IPS DF 19.7 (cell line): Measurements from ENCODE around the gene UCMA.
"Not testable (repeated sequence)": the region's sequence is repeated elsewhere in the genome, so short reads cannot be mapped to it uniquely, and the experiment has no call there.

Experiments used
- DNase-seq: peaks from one replicate; pipeline ENCODE4 v3.0.0-alpha.2; 2013; ENCODE audit warnings: low read depth, low spot score

Gene UCMA

DNA sequence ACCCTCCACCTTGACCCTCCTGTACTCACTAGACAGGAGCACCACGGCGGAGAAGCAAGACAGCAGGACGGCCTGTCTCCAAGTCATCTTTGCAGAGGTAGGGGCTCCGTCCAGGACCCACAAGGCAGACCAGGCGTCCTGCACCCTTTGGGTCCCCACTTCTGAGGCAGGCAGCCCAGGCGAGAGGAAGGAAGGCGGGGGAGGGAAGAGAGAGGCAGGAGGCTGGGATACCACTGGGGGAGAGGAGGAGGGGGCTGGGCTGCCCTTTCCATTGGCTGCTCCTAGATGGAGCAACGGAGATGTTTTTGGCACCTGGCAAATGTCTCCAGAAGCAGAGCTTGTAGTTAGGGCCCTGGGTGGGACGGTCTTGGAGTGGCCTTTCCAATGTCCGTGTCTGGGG lies at the start of gene UCMA:
TSS of gene UCMA (minus strand) at position 203 of the 400 bp plus-strand sequence. CDS start at position 87, 116 bp downstream.
- DNase-seq, result no peak

- DNase-seq, result not testable (repeated sequence)
These were observed 48.2 kb upstream of the UCMA start for GRCh38 chr10:13282348-13282747.

DNA sequence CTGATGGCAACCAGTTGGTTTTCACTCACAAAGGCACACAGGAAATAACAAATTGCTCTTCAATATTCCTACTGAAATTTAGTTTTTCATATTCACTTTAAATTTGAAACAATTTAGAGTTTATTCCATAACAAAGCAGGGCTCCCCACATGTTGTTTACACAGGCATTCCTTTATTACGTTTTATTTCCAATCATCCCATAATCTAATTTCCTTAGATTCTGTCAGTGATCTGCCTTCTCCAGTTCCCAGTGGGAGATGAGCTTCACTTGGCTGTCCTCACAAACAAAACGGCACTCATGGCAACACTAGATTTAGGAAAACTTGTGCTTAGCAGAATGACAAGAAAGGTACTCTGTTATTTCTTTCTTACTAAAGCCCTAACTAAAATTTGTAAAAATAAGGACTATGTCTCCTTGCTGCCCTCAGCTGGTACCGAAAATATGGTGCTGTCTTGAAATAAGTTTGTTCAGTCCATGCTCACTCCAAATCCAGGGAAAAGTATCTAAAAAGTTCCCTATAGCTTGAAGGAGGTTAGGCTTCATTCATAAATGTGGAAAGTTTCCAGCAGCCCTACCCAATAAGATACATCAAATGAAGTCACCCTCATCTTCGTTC lies 42.7 kb upstream of the UCMA start:
- DNase-seq, result no peak

- not testable (repeated sequence) for DNase-seq
These were observed 42.0 kb upstream of the UCMA start for GRCh38 chr10:13276146-13276545.

DNA sequence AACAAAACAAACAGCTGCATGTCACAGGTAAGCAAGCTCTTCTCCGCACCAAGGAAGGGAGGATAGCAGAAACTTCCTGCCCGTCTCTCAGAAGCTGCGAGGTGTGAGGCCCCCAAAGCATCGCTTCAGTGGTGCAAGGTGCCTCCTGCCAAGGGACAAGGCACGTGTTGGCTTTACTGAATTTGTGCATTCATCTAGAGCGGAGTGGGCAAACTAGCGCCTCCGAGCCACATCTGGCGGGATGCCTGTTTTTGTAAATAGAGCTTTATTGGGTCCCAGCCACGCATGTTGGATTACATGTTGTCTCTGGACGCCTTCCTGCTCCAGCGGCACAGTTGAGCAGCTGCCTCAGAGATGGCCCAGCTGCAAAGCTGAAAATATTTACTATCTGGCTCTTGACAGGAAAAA lies 38.0 kb upstream of the UCMA start:
- DNase-seq, result no peak

DNA sequence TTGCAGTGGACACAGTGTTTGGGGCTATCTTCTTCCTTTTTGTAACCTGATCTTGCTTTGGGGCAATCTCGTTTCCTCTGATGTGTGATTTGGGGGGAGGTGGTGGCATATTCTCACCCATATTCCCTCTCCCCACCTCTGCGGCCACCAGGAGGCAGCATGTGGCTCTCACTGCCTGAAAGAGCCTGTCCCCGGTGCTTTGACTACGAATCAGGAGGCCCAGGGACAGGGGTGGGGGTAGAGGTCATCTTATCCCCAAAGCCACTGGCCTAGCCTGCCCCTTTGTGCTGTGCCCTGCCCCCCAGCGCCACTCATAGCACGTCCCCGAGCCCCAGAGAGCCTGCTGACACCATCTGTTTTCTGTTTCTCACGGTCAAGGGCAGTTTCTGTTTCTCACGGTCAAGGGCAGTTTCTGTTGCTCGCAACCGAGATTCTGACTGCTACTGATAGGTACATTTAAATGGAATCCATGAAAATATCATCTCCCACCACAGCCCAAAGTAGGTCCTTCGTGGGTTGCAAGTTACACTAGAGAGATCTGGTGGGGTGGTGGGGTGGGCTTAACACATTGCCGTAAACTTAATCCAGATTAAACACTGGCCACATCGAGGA lies 37.5 kb upstream of the UCMA start:
- DNase-seq, result peak; percentile 60

DNA sequence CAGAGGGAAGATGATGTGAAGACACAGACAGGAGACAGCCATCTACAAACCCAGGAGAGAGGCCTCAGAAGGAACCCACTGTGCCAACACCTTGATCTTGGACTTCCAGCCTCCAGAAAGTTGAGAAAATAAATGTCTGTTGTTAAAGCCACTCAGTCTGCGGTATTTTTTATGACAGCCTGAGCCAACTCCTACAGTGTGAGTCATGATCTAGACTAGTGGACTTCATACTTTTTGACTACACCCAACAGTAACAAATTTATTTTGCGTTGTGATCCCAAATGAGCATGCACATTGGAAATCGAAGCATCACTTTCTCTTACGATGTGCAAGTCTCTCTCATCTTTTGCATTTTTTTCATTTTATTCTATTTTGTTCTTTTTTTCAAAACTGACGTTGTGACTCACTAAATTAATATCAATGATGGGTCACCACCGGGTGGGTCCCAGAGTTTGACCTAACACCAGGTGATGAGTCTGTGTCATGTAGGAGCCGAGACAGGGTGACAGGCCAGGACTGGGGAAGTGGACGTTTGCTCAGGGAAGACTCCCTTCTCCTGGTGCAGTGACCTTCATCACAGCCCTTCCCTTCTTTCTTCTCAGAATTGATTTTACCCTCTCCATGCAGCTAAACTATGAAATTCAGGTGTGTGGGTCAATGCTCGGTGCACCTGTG lies 36.8 kb upstream of the UCMA start:
- no peak for DNase-seq

DNA sequence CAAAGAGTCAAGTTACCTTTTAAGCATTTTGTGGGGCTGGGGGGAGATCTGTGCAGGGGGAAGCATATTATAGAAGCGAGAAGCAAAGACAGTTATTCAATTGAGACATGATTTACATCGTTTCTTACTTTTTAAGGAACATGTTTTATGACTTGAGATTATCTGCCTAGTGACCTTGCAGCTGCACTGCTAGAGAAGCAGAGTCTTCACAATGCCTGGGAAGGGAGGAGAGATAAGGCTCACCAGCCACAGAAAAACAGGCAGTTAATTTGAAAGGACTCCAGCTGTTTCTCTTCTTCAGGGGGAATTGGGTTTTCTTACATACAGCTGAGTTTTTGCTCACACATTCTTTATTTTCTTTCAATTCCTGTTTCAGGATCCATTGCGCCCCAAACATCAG lies 34.7 kb upstream of the UCMA start:
- DNase-seq, result no peak

- no peak for DNase-seq
These were observed 34.1 kb upstream of the UCMA start for GRCh38 chr10:13268310-13268709.

- no peak for DNase-seq
These were observed 29.4 kb upstream of the UCMA start for GRCh38 chr10:13263591-13263990.

- DNase-seq, result no peak
These were observed 28.3 kb upstream of the UCMA start for GRCh38 chr10:13262433-13262832.

GRCh38 chr10:13257621-13258140 lies 23.5 kb upstream of the UCMA start:
- DNase-seq, result no peak

GRCh38 chr10:13256627-13257026 lies 22.5 kb upstream of the UCMA start:
- no peak for DNase-seq

- no peak for DNase-seq
These were observed 19.6 kb upstream of the UCMA start for GRCh38 chr10:13253726-13254125.

DNA sequence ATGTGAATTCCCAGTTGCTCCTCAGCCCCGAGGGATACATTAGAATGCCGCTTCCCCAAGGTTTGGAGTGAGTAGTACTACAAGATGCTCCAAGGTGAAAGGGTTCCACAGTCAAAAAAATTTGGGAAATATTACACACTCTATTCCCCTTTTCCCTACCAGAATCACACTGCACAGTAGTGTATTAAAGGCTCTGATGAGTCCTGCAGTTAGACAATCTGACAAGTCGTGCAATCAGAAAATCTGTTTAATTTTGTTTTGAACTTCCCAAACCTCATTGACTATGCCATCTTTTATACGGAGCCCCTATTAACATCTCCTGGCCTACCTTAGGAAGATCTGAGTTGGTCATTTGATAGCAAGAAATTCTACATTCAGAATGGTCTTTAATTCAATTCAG lies 13.6 kb upstream of the UCMA start:
- no peak for DNase-seq

DNA sequence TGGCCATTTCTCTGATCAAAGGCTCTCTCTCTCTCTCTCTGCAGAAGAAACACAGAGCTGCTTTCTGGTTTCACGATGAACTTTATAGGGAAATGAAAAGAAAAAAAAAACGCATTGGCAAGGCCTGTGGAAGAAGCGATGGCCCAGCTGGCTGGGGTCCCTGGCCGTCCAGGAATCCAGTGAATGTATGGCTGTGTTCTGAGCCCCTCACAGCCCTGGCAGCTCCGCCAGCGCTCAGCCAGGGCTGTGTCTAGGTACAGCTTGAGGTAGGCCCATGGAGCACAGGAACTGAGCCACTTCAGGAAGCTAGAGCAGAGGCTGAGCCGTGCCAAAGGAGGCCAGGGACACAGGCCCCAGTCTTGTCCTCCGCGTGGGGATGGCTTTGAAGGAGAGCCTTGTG lies 13.1 kb upstream of the UCMA start:
- DNase-seq, result no peak

- not testable (repeated sequence) for DNase-seq
These were observed 8.1 kb upstream of the UCMA start for GRCh38 chr10:13242260-13242659.

- no peak for DNase-seq
These were observed 7.4 kb upstream of the UCMA start for GRCh38 chr10:13241613-13242012.

GRCh38 chr10:13239923-13240322 lies 5.7 kb upstream of the UCMA start:
- DNase-seq, result no peak

DNA sequence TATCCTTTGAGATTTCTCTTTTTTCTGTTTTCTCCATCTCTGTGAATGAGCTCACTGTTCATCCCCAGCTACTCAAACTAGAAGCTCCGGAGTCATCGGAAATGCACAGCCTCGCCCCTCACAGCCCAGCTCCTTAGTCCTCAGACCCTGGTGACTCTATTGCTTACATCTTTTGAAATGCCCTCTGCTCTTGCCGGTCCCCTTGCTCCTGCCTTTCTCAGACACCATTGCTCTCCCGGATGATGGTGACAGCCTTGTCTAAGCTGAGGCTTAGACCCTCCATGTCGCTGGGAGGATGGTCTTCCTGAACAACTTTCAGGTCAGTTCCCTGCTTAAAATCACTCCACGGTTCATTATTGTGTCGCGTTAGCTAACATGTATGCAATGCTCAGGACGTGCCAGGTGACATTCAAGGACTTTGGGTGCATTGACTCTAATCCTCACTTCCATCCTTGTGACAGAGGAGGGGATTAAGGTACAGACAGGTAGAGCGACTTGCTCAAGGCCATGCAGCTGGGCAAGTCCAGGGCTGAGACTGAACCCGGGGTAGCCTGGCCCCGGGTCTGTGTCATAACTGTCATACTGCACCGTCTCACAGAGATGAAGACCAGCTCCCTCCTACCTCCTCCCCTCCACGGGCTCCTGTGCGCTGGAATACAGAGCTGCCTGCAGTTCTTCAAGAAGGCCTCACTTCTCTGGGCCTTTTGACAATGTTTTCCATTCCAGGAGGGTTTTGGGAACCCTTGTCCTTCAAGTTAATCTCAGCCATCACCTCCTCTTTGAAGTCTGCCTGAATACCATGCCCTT lies 4.3 kb upstream of the UCMA start:
- DNase-seq, result no peak

GRCh38 chr10:13236638-13237037 lies 2.5 kb upstream of the UCMA start:
- no peak for DNase-seq

DNA sequence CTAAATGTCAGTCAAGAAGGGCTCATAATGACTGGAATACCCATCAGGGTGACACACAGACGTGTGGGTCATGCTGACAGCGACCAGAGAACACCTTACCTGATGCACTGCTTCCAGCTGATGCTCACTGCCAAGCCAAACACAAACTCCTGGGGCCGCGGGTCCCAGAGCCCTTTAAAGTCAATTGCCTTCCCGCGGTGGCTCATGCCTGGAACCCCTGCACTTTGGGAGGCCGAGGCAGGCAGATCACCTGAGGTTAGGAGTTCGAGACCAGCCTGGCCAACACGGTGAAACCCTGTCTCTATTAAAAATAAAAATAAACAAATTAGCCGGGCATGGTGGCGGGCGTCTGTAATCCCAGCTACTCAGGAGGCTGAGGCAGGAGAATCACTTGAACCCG lies 562 bp upstream of the UCMA start:
- DNase-seq, result not testable (repeated sequence)
